ENCODE results near the gene KCNJ15. TPM values are rescaled to one million over a fixed set of nuclear protein-coding genes. Genes with fewer than 3 reads are reported as not detected.

KCNJ15 gene
- total and polyA plus RNA-seq, 2 of the 8 experiments (the other 6 are each of a cell fraction or from before 2014, with no cell fraction given) = under 0.01 TPM; not detected in 1

DNA sequence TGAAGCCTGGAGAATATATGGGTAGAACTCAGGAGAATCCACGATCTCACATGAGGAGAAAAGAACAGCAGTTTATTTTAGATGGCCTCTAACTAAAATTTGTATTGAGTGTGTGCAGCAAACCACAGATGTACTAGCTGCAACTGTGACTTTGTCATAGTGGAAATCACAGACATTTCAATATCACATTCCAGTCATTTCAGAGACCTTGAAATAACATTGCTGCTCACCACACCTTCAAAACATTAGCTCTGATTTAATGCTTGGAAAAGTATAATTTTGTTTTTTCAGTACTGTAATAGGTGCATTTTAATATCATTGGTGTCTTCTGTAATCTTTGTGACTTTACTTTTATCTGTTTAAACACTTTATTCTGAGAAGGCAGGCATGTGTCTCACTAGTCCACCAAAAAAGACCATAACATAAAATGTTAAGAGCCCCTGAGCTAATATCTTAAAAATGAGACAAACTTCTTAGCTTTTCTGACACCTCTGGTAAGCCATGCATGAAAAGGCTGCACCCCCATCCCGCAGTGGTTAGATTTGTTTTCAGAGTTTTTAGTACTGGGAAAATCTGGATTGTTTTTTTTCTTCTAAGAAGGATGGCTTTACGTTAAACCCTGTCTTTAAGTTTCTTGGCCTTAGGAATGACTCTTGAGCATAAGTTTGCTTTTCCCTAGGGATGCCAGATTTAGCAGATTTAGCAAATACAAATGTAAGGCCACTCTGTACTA is 30.1 kb downstream of the KCNJ15 start:
- Histone ChIP-seq H2AK5ac (ENCODE audit: low read depth, low read length) (no peak overlapping the region), H3K23ac (ENCODE audit: insufficient read length) (no peak overlapping the region), H3K14ac (ENCODE audit: insufficient read length) (no peak overlapping the region), H3K27me3 (replicated peaks in 1 of 4; ENCODE audit: control insufficient read depth in 3 of 4, extremely low read depth in 1 of 4, insufficient read depth in 3 of 4, low read length in 3 of 4) (peaks cover 0 to 1% (median 0%) of the 10 kb centered on the region in 4 experiments; a peak in 1 of 7 replicates), H3K9ac (replicated peaks in 1 of 4; ENCODE audit: extremely low read depth in 1 of 4, low read depth in 3 of 4, low read length in 3 of 4) (no peak overlapping the region), H3K36me3 (ENCODE audit: control insufficient read depth in 2 of 4, insufficient read depth in 4 of 4, low read length in 3 of 4) (no peaks in the 10 kb centered on the region), H4K8ac (ENCODE audit: extremely low read depth, insufficient read depth, low read length) (no peak overlapping the region), H2BK12ac (ENCODE audit: low read depth, low read length) (no peak overlapping the region), H3K4me1 (replicated peaks in 1 of 4; ENCODE audit: control insufficient read depth in 3 of 4, insufficient read depth in 4 of 4, low read length in 3 of 4) (peaks cover 0 to 3% (median 2%) of the 10 kb centered on the region in 4 experiments; a peak in 2 of 7 replicates), H3K4me3 (ENCODE audit: extremely low read depth in 1 of 4, insufficient read depth in 2 of 4, low read depth in 3 of 4, low read length in 4 of 4) (no peak overlapping the region), H3K23me2 (ENCODE audit: low read depth, low read length) (no peaks in the 10 kb centered on the region), H3K18ac (ENCODE audit: extremely low read depth, low read length) (no peak overlapping the region), H2BK120ac (replicated peaks; ENCODE audit: low read depth, low read length) (no peak overlapping the region), H2BK15ac (ENCODE audit: low read length) (no peak overlapping the region), H3K9me3 (ENCODE audit: insufficient read depth in 2 of 2, low read depth in 1 of 2, low read length in 1 of 2) (no peaks in the 10 kb centered on the region; a peak in 1 of 4 replicates), H4K20me1 (replicated peaks in 1 of 2; ENCODE audit: control insufficient read depth in 1 of 2, insufficient read depth in 2 of 2, low read length in 2 of 2) (no peaks in the 10 kb centered on the region), H3K79me2 (ENCODE audit: control insufficient read depth in 1 of 2, insufficient read depth in 2 of 2, low read length in 2 of 2) (no peaks in the 10 kb centered on the region), H4K5ac (ENCODE audit: insufficient read length, low read depth, low read length) (no peak overlapping the region), H2BK5ac (ENCODE audit: low read depth, low read length) (no peak overlapping the region), H2AFZ (ENCODE audit: low read length) (no peak overlapping the region), H3K27ac (ENCODE audit: low read depth, low read length) (no peak overlapping the region), H3K4me2 (ENCODE audit: insufficient read depth in 1 of 2, low read depth in 2 of 2, low read length in 2 of 2) (no peak overlapping the region), H2BK20ac (ENCODE audit: low read length) (no peak overlapping the region), H3K79me1 (ENCODE audit: low read depth, low read length) (no peaks in the 10 kb centered on the region), H4K91ac (replicated peaks; ENCODE audit: insufficient read length, low read length) (no peak overlapping the region), H3K56ac (replicated peaks; ENCODE audit: insufficient read length, low read depth, low read length) (no peak overlapping the region), H3K4ac (replicated peaks; ENCODE audit: insufficient read length, low read depth, low read length) (no peak overlapping the region)
- ChIA-PET POLR2A (ENCODE audit: partially characterized antibody) (no interaction called here), CTCF (ENCODE audit: partially characterized antibody) (interaction anchor here (1.0 to 1.4 kb wide), 3 partner anchors 67 to 528 kb away, joined by 3 to 6 read pairs (median 3); no protein-coding TSS in a partner anchor)
- no peak for DNase-seq (ENCODE audit: low read depth in 1 of 2, low spot score in 2 of 2)
- FAIRE-seq = no peak
- 92% methylated on average over 3 of the region's 3 CpGs; no CpG with 5 or more reads in 1 of the 2 experiments for WGBS, 2 experiments (ENCODE audit: extremely low coverage in 1 of 2, insufficient coverage in 1 of 2, insufficient read length in 1 of 2, insufficient replicate concordance in 2 of 2, low coverage in 1 of 2, low lambda C conversion rate in 2 of 2, missing lambda C conversion rate in 1 of 2)
- TF ChIP-seq EZH2 (IDR thresholded peaks at IDR 0.05; ENCODE audit: low read depth, low read length, severe bottlenecking) (no peak), CHD1 (IDR thresholded peaks at IDR 0.05; ENCODE audit: low read depth, low read length) (no peak), SIRT6 (IDR thresholded peaks at IDR 0.05; ENCODE audit: low read length) (no peak), SAP30 (IDR thresholded peaks at IDR 0.05; ENCODE audit: insufficient read depth, insufficient replicate concordance, low read length) (no peak), RNF2 (IDR thresholded peaks at IDR 0.05; ENCODE audit: borderline replicate concordance, low read depth, low read length, missing control alignments, poor library complexity, severe bottlenecking) (no peak), TAF7 (optimal IDR thresholded peaks at IDR 0.05; ENCODE audit: borderline replicate concordance, low read depth, low read length) (no peak), KDM5A (IDR thresholded peaks at IDR 0.05; ENCODE audit: low read length) (no peak)
- TF ChIP-seq, protein P1, sequence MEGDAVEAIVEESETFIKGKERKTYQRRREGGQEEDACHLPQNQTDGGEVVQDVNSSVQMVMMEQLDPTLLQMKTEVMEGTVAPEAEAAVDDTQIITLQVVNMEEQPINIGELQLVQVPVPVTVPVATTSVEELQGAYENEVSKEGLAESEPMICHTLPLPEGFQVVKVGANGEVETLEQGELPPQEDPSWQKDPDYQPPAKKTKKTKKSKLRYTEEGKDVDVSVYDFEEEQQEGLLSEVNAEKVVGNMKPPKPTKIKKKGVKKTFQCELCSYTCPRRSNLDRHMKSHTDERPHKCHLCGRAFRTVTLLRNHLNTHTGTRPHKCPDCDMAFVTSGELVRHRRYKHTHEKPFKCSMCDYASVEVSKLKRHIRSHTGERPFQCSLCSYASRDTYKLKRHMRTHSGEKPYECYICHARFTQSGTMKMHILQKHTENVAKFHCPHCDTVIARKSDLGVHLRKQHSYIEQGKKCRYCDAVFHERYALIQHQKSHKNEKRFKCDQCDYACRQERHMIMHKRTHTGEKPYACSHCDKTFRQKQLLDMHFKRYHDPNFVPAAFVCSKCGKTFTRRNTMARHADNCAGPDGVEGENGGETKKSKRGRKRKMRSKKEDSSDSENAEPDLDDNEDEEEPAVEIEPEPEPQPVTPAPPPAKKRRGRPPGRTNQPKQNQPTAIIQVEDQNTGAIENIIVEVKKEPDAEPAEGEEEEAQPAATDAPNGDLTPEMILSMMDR (IDR thresholded peaks at IDR 0.05; ENCODE audit: control extremely low read depth in 1 of 3, insufficient read depth in 1 of 3, low read depth in 1 of 3, low read length in 3 of 3) = no peak

Data from H1 (cell line).